ENCODE measurements around the gene CTNNA2.

The CTNNA2 gene

DNA sequence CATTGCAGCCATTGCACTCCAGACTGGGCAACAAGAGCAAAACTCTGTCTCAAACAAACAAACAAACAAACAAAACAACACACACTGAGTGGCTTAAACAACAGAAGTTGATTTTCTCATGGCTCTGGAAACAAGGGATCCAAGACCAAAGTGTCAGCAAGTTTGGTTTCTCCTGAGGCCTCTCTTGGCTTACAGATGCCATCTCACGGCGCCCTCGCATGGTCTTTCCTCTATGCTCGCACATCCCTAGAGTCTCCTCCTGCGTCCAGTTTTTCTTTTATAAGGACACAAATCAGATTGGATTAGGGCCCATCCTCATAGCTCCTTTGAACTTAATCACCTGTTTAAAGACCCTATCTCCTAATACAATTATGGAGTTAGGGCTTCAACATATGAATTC is 925.1 kb downstream of the CTNNA2 start:
- no peak overlapping the region for H2AFZ ChIP-seq (ENCODE audit: low read depth, low read length)
- WGBS, result 90% methylated on average over 5 of the region's 5 CpGs

DNA sequence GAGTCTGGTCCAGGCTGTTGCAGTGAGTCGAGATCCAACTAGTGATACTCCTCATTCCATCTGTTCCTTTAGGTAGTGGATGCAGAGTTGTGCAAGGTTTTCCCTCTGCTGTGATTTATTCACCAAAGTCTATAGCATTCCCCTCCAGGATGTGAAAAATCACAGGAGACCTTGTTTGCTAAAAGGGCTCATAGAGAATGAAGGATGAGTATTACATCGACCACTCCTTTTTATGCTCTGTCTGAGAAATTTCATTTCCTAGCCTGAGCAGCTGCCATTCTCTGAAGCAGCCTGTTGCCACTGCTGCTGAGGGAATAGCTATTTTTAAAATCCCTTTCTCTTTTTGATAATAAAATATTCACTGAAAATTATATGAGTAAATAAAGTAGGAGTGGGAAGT is 925.8 kb downstream of the CTNNA2 start:
- no peak overlapping the region for H3K23ac ChIP-seq (ENCODE audit: low read length in 2 of 2)
- H3K27ac ChIP-seq (ENCODE audit: low read length, poor library complexity, severe bottlenecking), result no peak overlapping the region
- no peak for DNase-seq
- no peak overlapping the region for H3K4ac ChIP-seq (ENCODE audit: low read depth in 1 of 2, low read length in 2 of 2)
- H4K8ac ChIP-seq (ENCODE audit: low read length), result no peak overlapping the region
- H3K36me3 ChIP-seq (ENCODE audit: control insufficient read depth in 1 of 2, insufficient read depth in 2 of 2, low read depth in 1 of 2, low read length in 2 of 2), result no peaks in the 10 kb centered on the region
- H4K91ac ChIP-seq (ENCODE audit: low read length), result no peak overlapping the region
- WGBS, result no CpG with 5 or more reads among the region's 2 CpGs
- no peak overlapping the region for H2AK5ac ChIP-seq (ENCODE audit: low read length, severe bottlenecking)
- no peak overlapping the region for H3K4me2 ChIP-seq (ENCODE audit: low read length, poor library complexity, severe bottlenecking)
- no peaks in the 10 kb centered on the region for H3K27me3 ChIP-seq (ENCODE audit: control insufficient read depth in 1 of 2, insufficient read depth in 1 of 2, low read length in 2 of 2)
- H3K9me3 ChIP-seq (ENCODE audit: control insufficient read depth, low read length), result no peaks in the 10 kb centered on the region
- no peak overlapping the region for H2BK120ac ChIP-seq (ENCODE audit: low read depth, low read length)
- no peak overlapping the region for H2AFZ ChIP-seq (ENCODE audit: low read depth, low read length)
- no peaks in the 10 kb centered on the region for H3K79me1 ChIP-seq (replicated peaks; ENCODE audit: low read length, poor library complexity, severe bottlenecking)
- H2BK15ac ChIP-seq (ENCODE audit: low read depth, poor library complexity, severe bottlenecking), result no peak overlapping the region
- no peak overlapping the region for H2BK12ac ChIP-seq (ENCODE audit: low read length in 2 of 2)
- no peak overlapping the region for H3K18ac ChIP-seq (ENCODE audit: low read depth in 1 of 2, low read length in 2 of 2)
- no peak overlapping the region for H2BK5ac ChIP-seq (ENCODE audit: low read depth, low read length, poor library complexity, severe bottlenecking)
- H3K14ac ChIP-seq (ENCODE audit: low read length in 2 of 2), result no peak overlapping the region
- no peak overlapping the region for H3K9ac ChIP-seq (ENCODE audit: low read length)
- H3K4me3 ChIP-seq (ENCODE audit: insufficient read depth in 1 of 2, low read depth in 1 of 2, low read length in 2 of 2), result no peak overlapping the region
- no peaks in the 10 kb centered on the region for H3K4me1 ChIP-seq (ENCODE audit: control insufficient read depth, insufficient read depth, low read depth, low read length)

More for the DNA sequence above, 925.1 kb downstream of the CTNNA2 start:
- no peak overlapping the region for H4K91ac ChIP-seq (ENCODE audit: low read length)
- no peak overlapping the region for H3K4me3 ChIP-seq (ENCODE audit: insufficient read depth in 1 of 2, low read depth in 1 of 2, low read length in 2 of 2)
- no peaks in the 10 kb centered on the region for H3K27me3 ChIP-seq (ENCODE audit: control insufficient read depth in 1 of 2, insufficient read depth in 1 of 2, low read length in 2 of 2)
- no peaks in the 10 kb centered on the region for H3K79me1 ChIP-seq (replicated peaks; ENCODE audit: low read length, poor library complexity, severe bottlenecking)
- H3K4me1 ChIP-seq (ENCODE audit: control insufficient read depth, insufficient read depth, low read depth, low read length), result no peaks in the 10 kb centered on the region
- no peak overlapping the region for H2BK12ac ChIP-seq (ENCODE audit: low read length in 2 of 2)
- no peak overlapping the region for H3K27ac ChIP-seq (ENCODE audit: low read length, poor library complexity, severe bottlenecking)
- no peak overlapping the region for H2BK15ac ChIP-seq (ENCODE audit: low read depth, poor library complexity, severe bottlenecking)
- H3K14ac ChIP-seq (ENCODE audit: low read length in 2 of 2), result no peak overlapping the region
- no peak overlapping the region for H3K9ac ChIP-seq (ENCODE audit: low read length)
- no peak overlapping the region for H3K18ac ChIP-seq (ENCODE audit: low read depth in 1 of 2, low read length in 2 of 2)
- no peak for DNase-seq
- no peaks in the 10 kb centered on the region for H3K36me3 ChIP-seq (ENCODE audit: control insufficient read depth in 1 of 2, insufficient read depth in 2 of 2, low read depth in 1 of 2, low read length in 2 of 2)
- no peak overlapping the region for H3K4me2 ChIP-seq (ENCODE audit: low read length, poor library complexity, severe bottlenecking)
- H2BK5ac ChIP-seq (ENCODE audit: low read depth, low read length, poor library complexity, severe bottlenecking), result no peak overlapping the region
- H2BK120ac ChIP-seq (ENCODE audit: low read depth, low read length), result no peak overlapping the region
- H3K23ac ChIP-seq (ENCODE audit: low read length in 2 of 2), result no peak overlapping the region
- H4K8ac ChIP-seq (ENCODE audit: low read length), result no peak overlapping the region
- no peaks in the 10 kb centered on the region for H3K9me3 ChIP-seq (ENCODE audit: control insufficient read depth, low read length)
- no peak overlapping the region for H3K4ac ChIP-seq (ENCODE audit: low read depth in 1 of 2, low read length in 2 of 2)
- H2AK5ac ChIP-seq (ENCODE audit: low read length, severe bottlenecking), result no peak overlapping the region

DNA sequence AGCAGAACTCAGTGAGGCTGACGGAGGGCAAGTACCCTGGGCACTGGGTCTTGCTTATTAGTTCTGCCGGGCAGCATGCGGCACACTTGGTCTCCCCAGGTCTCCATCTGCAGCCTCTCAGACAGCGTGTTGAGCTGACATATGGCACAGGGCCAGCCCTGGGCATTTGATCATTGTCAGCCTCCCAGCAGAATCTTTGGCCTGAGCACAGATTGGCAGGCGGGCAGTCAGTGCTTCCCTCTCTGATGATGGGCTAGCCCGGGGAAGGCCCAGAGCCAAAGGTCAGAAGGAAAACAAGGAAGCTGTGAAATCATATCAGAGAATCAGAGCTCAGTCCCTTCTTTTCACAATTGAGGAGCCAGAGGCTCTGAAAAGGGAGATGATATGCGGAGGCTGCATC is 941.8 kb downstream of the CTNNA2 start:
- H3K27ac ChIP-seq (ENCODE audit: low read length, poor library complexity, severe bottlenecking), result no peak overlapping the region
- H3K14ac ChIP-seq (ENCODE audit: low read length in 2 of 2), result no peak overlapping the region
- H3K4me1 ChIP-seq (ENCODE audit: control insufficient read depth, insufficient read depth, low read depth, low read length), result no peaks in the 10 kb centered on the region
- H2AFZ ChIP-seq (ENCODE audit: low read depth, low read length), result no peak overlapping the region
- H3K18ac ChIP-seq (ENCODE audit: low read depth in 1 of 2, low read length in 2 of 2), result no peak overlapping the region
- H3K4ac ChIP-seq (ENCODE audit: low read depth in 1 of 2, low read length in 2 of 2), result no peak overlapping the region
- H3K36me3 ChIP-seq (ENCODE audit: control insufficient read depth in 1 of 2, insufficient read depth in 2 of 2, low read depth in 1 of 2, low read length in 2 of 2), result no peaks in the 10 kb centered on the region
- H2AK5ac ChIP-seq (ENCODE audit: low read length, severe bottlenecking), result no peak overlapping the region
- no peak overlapping the region for H3K4me2 ChIP-seq (ENCODE audit: low read length, poor library complexity, severe bottlenecking)
- WGBS, result 94% methylated on average over 7 of the region's 7 CpGs
- no peak overlapping the region for H2BK12ac ChIP-seq (ENCODE audit: low read length in 2 of 2)
- no peak overlapping the region for H3K23ac ChIP-seq (ENCODE audit: low read length in 2 of 2)
- H4K91ac ChIP-seq (ENCODE audit: low read length), result no peak overlapping the region
- H3K27me3 ChIP-seq (ENCODE audit: control insufficient read depth in 1 of 2, insufficient read depth in 1 of 2, low read length in 2 of 2), result no peaks in the 10 kb centered on the region
- H2BK5ac ChIP-seq (ENCODE audit: low read depth, low read length, poor library complexity, severe bottlenecking), result no peak overlapping the region
- H4K8ac ChIP-seq (ENCODE audit: low read length), result no peak overlapping the region
- H2BK120ac ChIP-seq (ENCODE audit: low read depth, low read length), result no peak overlapping the region
- H3K9ac ChIP-seq (ENCODE audit: low read length), result no peak overlapping the region
- no peak overlapping the region for H2BK15ac ChIP-seq (ENCODE audit: low read depth, poor library complexity, severe bottlenecking)
- H3K4me3 ChIP-seq (ENCODE audit: insufficient read depth in 1 of 2, low read depth in 1 of 2, low read length in 2 of 2), result no peak overlapping the region
- no peaks in the 10 kb centered on the region for H3K79me1 ChIP-seq (replicated peaks; ENCODE audit: low read length, poor library complexity, severe bottlenecking)
- H3K9me3 ChIP-seq (ENCODE audit: control insufficient read depth, low read length), result no peaks in the 10 kb centered on the region
- no peak for DNase-seq

DNA sequence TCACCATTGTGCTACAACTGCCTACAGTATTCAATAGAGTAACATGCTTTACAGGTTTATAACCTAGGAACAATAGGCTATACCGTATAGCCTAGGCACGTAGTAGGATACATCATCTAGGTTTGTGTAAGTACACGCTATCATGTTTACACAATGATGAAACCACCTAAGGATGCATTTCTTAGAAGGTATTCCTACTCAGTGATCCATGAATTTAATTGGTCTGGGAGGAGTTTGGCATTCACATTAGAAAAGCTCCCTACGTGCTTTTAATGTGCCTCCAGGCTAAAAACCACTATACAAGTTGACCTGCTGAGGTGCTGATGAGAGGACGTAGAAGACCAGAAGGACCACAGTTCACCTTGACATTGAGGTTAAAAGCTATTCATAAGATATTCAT is 946.2 kb downstream of the CTNNA2 start:
- H2BK5ac ChIP-seq (ENCODE audit: low read depth, low read length, poor library complexity, severe bottlenecking), result no peak overlapping the region
- H3K23ac ChIP-seq (ENCODE audit: low read length in 2 of 2), result no peak overlapping the region
- H3K9me3 ChIP-seq (ENCODE audit: control insufficient read depth, low read length), result no peaks in the 10 kb centered on the region
- H3K27me3 ChIP-seq (ENCODE audit: control insufficient read depth in 1 of 2, insufficient read depth in 1 of 2, low read length in 2 of 2), result no peaks in the 10 kb centered on the region
- H3K14ac ChIP-seq (ENCODE audit: low read length in 2 of 2), result no peak overlapping the region
- DNase-seq, result no peak
- H2AFZ ChIP-seq (ENCODE audit: low read depth, low read length), result no peak overlapping the region
- no peak overlapping the region for H4K91ac ChIP-seq (ENCODE audit: low read length)
- H3K4ac ChIP-seq (ENCODE audit: low read depth in 1 of 2, low read length in 2 of 2), result no peak overlapping the region
- H3K4me3 ChIP-seq (ENCODE audit: insufficient read depth in 1 of 2, low read depth in 1 of 2, low read length in 2 of 2), result no peak overlapping the region
- no peak overlapping the region for H2BK12ac ChIP-seq (ENCODE audit: low read length in 2 of 2)
- no peak overlapping the region for H4K8ac ChIP-seq (ENCODE audit: low read length)
- H3K18ac ChIP-seq (ENCODE audit: low read depth in 1 of 2, low read length in 2 of 2), result no peak overlapping the region
- no peaks in the 10 kb centered on the region for H3K4me1 ChIP-seq (ENCODE audit: control insufficient read depth, insufficient read depth, low read depth, low read length)
- no peak overlapping the region for H3K9ac ChIP-seq (ENCODE audit: low read length)
- H3K27ac ChIP-seq (ENCODE audit: low read length, poor library complexity, severe bottlenecking), result no peak overlapping the region
- H2BK120ac ChIP-seq (ENCODE audit: low read depth, low read length), result no peak overlapping the region
- H3K79me1 ChIP-seq (replicated peaks; ENCODE audit: low read length, poor library complexity, severe bottlenecking), result no peaks in the 10 kb centered on the region
- H2AK5ac ChIP-seq (ENCODE audit: low read length, severe bottlenecking), result no peak overlapping the region
- no peak overlapping the region for H2BK15ac ChIP-seq (ENCODE audit: low read depth, poor library complexity, severe bottlenecking)
- no peak overlapping the region for H3K4me2 ChIP-seq (ENCODE audit: low read length, poor library complexity, severe bottlenecking)
- WGBS, result 95% methylated on average over 4 of the region's 5 CpGs
- no peaks in the 10 kb centered on the region for H3K36me3 ChIP-seq (ENCODE audit: control insufficient read depth in 1 of 2, insufficient read depth in 2 of 2, low read depth in 1 of 2, low read length in 2 of 2)
